SK-N-SH treated with all-trans-retinoic acid at 6 μM for 48 hours (cell line): ENCODE data around the gene CACNA1A.

ENCODE experiments used
- ATAC-seq: fragments of 200-7000 bp; cut with Tn5 transposase; 3 replicates; pipeline ENCODE4 v1.9.1; 2020; ENCODE audit warnings: mild to moderate bottlenecking, moderate library complexity
- ARNTL ChIP-seq: fragments of 450-650 bp; formaldehyde crosslinking; IDR thresholded peaks from 2 replicates; pipeline ENCODE4 v1.5.0; 2020; ENCODE audit warnings: low read depth, mild to moderate bottlenecking, moderate library complexity, borderline replicate concordance
- CREB5 ChIP-seq: fragments of 250-450 bp; sonication (Bioruptor Pico); IDR thresholded peaks from 2 replicates; pipeline ENCODE4 v1.5.1; 2020; ENCODE audit warnings: low read depth, mild to moderate bottlenecking, moderate library complexity
- CSDC2 ChIP-seq: fragments of 250-450 bp; sonication (Bioruptor Pico); IDR thresholded peaks from 2 replicates; pipeline ENCODE4 v1.5.0; 2020; ENCODE audit warnings: mild to moderate bottlenecking, moderate library complexity
- CSRNP3 ChIP-seq: fragments of 250-450 bp; sonication (Bioruptor Pico); IDR thresholded peaks from 2 replicates; pipeline ENCODE4 v1.5.1; 2021; ENCODE audit warnings: mild to moderate bottlenecking, moderate library complexity
- ESRRG ChIP-seq: fragments of 250-450 bp; sonication (Bioruptor Pico); IDR thresholded peaks from 2 replicates; pipeline ENCODE4 v1.6.1; 2021; ENCODE audit warnings: mild to moderate bottlenecking
- PATZ1 ChIP-seq: fragments of 250-450 bp; sonication (Bioruptor Pico); IDR thresholded peaks from 2 replicates; pipeline ENCODE4 v1.8.0; 2020; ENCODE audit warnings: mild to moderate bottlenecking, moderate library complexity, borderline replicate concordance
- POU6F1 ChIP-seq: fragments of 250-450 bp; sonication (Bioruptor Pico); IDR thresholded peaks from 2 replicates; pipeline ENCODE4 v1.8.0; 2021; ENCODE audit warnings: low read depth, mild to moderate bottlenecking, moderate library complexity, borderline replicate concordance
- PPARA ChIP-seq: fragments of 250-450 bp; sonication (Bioruptor Pico); IDR thresholded peaks from 2 replicates; pipeline ENCODE4 v1.5.0; 2020; ENCODE audit warnings: mild to moderate bottlenecking, borderline replicate concordance
- RARB ChIP-seq: fragments of 250-450 bp; sonication (Bioruptor Pico); IDR thresholded peaks from 2 replicates; pipeline ENCODE4 v1.8.0; 2021; ENCODE audit warnings: mild to moderate bottlenecking, moderate library complexity
- SNAI2 ChIP-seq: fragments of 250-450 bp; sonication (Bioruptor Pico); IDR thresholded peaks from 2 replicates; pipeline ENCODE4 v1.5.0; 2020; ENCODE audit warnings: mild to moderate bottlenecking, moderate library complexity
- TCF4 ChIP-seq: fragments of 250-450 bp; sonication (Bioruptor Pico); IDR thresholded peaks from 2 replicates; pipeline ENCODE4 v1.8.0; 2021; ENCODE audit warnings: mild to moderate bottlenecking, moderate library complexity, borderline replicate concordance
- TOX ChIP-seq: fragments of 250-450 bp; sonication (Bioruptor Pico); IDR thresholded peaks from 2 replicates; pipeline ENCODE4 v1.8.0; 2021; ENCODE audit warnings: mild to moderate bottlenecking, moderate library complexity, borderline replicate concordance
- TSHZ2 ChIP-seq: fragments of 250-450 bp; sonication (Bioruptor Pico); IDR thresholded peaks from 2 replicates; pipeline ENCODE4 v1.5.0; 2020; ENCODE audit warnings: mild to moderate bottlenecking, moderate library complexity
- ZC3H10 ChIP-seq: fragments of 250-450 bp; sonication (Bioruptor Pico); IDR thresholded peaks from 2 replicates; pipeline ENCODE4 v1.5.1; 2021; ENCODE audit warnings: mild to moderate bottlenecking, moderate library complexity
- ZFP3 ChIP-seq: fragments of 250-450 bp; sonication (Bioruptor Pico); IDR thresholded peaks from 2 replicates; pipeline ENCODE4 v1.5.0; 2020; ENCODE audit warnings: mild to moderate bottlenecking, moderate library complexity
- ZFP30 ChIP-seq: fragments of 450-650 bp; formaldehyde crosslinking; IDR thresholded peaks from 2 replicates; pipeline ENCODE4 v1.5.0; 2022; ENCODE audit warnings: mild to moderate bottlenecking, moderate library complexity
- ZNF565 ChIP-seq: fragments of 450-650 bp; formaldehyde crosslinking; conservative IDR thresholded peaks from 2 replicates; pipeline ENCODE4 v1.5.0; 2020; ENCODE audit warnings: low read depth, mild to moderate bottlenecking, moderate library complexity
- ZNF70 ChIP-seq: fragments of 450-650 bp; formaldehyde crosslinking; IDR thresholded peaks from 2 replicates; pipeline ENCODE4 v1.5.0; 2020; ENCODE audit warnings: mild to moderate bottlenecking, moderate library complexity
- ZNF8 ChIP-seq: fragments of 450-650 bp; formaldehyde crosslinking; IDR thresholded peaks from 2 replicates; pipeline ENCODE4 v1.5.0; 2020; ENCODE audit warnings: mild to moderate bottlenecking, moderate library complexity

The CACNA1A gene

GRCh38 chr19:13176345-13176744 lies 329.9 kb downstream of the CACNA1A start:
- no peak for TF ChIP-seq CSRNP3 (CRISPR knock-in tag)
- no peak for TF ChIP-seq SNAI2 (CRISPR knock-in tag)
- no peak for TF ChIP-seq TCF4 (CRISPR knock-in tag)
- no peak for TF ChIP-seq CSDC2 (CRISPR knock-in tag)
- no peak for TF ChIP-seq TOX (CRISPR knock-in tag)
- no peak for TF ChIP-seq RARB
- TF ChIP-seq ZNF565 (CRISPR knock-in tag): no peak
- TF ChIP-seq ARNTL: no peak
- TF ChIP-seq ZFP30 (CRISPR knock-in tag): no peak
- no peak for TF ChIP-seq ESRRG (CRISPR knock-in tag)
- no peak for TF ChIP-seq ZNF8
- no peak for TF ChIP-seq PATZ1 (CRISPR knock-in tag)
- no peak for TF ChIP-seq POU6F1 (CRISPR knock-in tag)
- no peak for TF ChIP-seq ZC3H10 (CRISPR knock-in tag)
- TF ChIP-seq ZFP3 (CRISPR knock-in tag): no peak
- no peak for TF ChIP-seq ZNF70 (CRISPR knock-in tag)
- TF ChIP-seq PPARA (CRISPR knock-in tag): no peak
- TF ChIP-seq TSHZ2 (CRISPR knock-in tag): no peak

GRCh38 chr19:13173139-13173737 lies 333.0 kb downstream of the CACNA1A start:
- TF ChIP-seq CREB5 (CRISPR knock-in tag) (no peak), PATZ1 (CRISPR knock-in tag) (no peak), ESRRG (CRISPR knock-in tag) (no peak), RARB (no peak)
- no peak for ATAC-seq

More at GRCh38 chr19:13176345-13176744, 329.9 kb downstream of the CACNA1A start:
- no peak for ATAC-seq
